GM06990 (cell line): ENCODE measurements around the gene UBN1.

ENCODE experiments used
- DNase-seq: peaks from one replicate; pipeline ENCODE4 v3.0.0-alpha.2; 2011; ENCODE audit not compliant: insufficient read length; ENCODE audit errors: extremely low read depth
- H3K27me3 ChIP-seq: replicated peaks from 2 replicates; pipeline ENCODE4 v1.6.0; 2011; ENCODE audit warnings: low read length; ENCODE audit not compliant: control insufficient read depth, insufficient read depth
- H3K36me3 ChIP-seq: 2 replicates; pipeline ENCODE4 v1.5.1; 2011; ENCODE audit warnings: low read length; ENCODE audit not compliant: control insufficient read depth, insufficient read depth
- H3K4me3 ChIP-seq: replicated peaks from 2 replicates; pipeline ENCODE4 v1.5.1; 2011; ENCODE audit warnings: low read depth, mild to moderate bottlenecking, control low read depth, low read length
- TF ChIP-seq, protein P1 (sequence below): IDR thresholded peaks from 2 replicates; pipeline ENCODE4 v1.5.1; 2011; ENCODE audit warnings: low read length, control low read depth, mild to moderate bottlenecking, inconsistent platforms; ENCODE audit not compliant: insufficient read depth, poor library complexity, severe bottlenecking

Gene UBN1

DNA sequence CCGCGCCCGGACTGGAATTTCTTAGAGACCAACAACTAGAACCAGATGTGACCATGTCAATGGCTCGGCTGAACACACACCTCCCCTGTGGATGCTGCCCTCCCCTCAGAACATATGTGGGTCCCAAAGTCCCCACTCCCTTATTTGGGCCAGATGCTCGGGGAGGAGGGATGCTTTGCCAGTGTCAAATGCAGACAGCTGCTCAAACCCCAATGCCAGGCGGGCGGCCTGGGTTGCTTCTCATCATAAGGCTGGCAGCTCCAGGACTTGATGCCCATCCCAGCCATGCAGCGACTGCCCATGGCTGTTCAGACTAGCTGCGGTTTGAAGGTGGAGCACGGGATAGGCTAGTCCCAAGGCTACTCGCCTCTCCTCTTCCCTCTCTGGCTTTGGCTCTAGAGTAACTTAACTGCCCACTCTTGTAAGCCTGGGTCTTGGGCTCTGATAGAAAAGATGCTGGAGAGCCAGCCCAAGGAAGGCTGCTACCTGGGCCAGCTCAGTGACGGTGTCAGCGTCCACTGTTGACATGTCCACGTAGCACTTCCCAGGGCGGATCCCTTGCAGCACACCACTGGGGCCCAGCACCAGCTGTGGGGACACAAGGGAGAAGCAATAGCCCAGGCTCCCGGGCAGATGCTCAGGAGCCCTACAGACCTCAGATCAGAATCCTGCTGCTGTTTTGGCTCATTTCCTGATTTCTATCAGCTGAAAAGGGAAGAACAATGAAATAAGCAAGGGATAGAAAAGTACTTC is 33.9 kb upstream of the UBN1 start:
- TF ChIP-seq, protein P1, sequence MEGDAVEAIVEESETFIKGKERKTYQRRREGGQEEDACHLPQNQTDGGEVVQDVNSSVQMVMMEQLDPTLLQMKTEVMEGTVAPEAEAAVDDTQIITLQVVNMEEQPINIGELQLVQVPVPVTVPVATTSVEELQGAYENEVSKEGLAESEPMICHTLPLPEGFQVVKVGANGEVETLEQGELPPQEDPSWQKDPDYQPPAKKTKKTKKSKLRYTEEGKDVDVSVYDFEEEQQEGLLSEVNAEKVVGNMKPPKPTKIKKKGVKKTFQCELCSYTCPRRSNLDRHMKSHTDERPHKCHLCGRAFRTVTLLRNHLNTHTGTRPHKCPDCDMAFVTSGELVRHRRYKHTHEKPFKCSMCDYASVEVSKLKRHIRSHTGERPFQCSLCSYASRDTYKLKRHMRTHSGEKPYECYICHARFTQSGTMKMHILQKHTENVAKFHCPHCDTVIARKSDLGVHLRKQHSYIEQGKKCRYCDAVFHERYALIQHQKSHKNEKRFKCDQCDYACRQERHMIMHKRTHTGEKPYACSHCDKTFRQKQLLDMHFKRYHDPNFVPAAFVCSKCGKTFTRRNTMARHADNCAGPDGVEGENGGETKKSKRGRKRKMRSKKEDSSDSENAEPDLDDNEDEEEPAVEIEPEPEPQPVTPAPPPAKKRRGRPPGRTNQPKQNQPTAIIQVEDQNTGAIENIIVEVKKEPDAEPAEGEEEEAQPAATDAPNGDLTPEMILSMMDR, result no peak
- H3K36me3 ChIP-seq, result peaks cover 29% of the 10 kb centered on the region
- H3K4me3 ChIP-seq, result no peak overlapping the region
- no peaks in the 10 kb centered on the region for H3K27me3 ChIP-seq
- DNase-seq, result no peak

DNA sequence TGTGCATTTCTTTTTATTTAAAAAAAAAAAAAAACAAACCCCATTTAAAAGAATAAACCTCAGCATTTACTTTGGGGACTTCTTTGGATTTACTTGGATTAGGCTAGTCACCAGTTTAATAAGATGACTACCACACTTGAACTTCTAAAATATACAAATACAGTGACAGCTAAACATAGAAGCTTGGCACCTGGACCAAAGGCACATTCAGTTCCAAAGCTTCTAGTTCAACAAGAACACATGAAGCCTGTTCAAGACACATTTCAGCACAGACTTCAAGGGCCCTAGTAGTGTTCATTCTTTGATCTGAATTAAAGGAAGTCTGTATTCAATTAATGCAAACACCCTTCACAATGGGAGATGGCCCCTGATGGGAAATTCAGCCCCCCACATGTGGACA is 33.2 kb upstream of the UBN1 start:
- DNase-seq, result no peak
- Histone ChIP-seq H3K36me3 (peaks cover 33% of the 10 kb centered on the region), H3K27me3 (no peaks in the 10 kb centered on the region), H3K4me3 (no peak overlapping the region)
- TF ChIP-seq, protein P1, result no peak

DNA sequence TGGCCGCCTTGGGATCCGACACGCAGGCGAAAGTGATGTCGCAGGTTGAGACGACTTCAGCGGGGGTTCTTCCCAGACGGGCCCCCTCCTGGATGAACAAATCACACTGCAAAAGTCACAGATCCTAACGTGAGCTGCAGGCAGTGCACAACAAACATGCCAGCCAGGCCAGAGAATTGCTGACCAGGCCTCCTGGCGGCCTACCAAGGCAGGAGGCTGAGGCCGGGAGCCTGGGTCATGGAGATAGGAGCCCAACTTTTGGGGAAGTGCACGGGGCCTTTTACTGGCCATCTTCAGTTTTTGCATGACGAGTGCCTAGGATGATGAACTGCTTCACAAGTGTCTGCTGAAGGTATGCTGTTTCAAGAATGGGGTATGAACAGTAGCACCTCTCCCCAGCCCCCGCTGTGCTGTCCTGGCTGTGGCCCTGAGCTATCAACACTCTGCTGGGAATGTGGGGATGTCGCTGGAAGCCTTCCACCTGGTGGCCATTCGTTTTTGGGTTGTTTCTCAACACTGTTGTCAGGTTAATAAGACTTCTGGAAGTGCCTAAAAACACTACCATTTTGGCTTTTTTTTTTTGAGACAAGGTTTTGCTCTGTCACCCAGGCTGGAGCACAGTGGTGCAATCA is 32.6 kb upstream of the UBN1 start:
- Histone ChIP-seq H3K4me3 (no peak overlapping the region), H3K27me3 (no peaks in the 10 kb centered on the region), H3K36me3 (peaks cover 36% of the 10 kb centered on the region)
- TF ChIP-seq, protein P1, result no peak
- DNase-seq, result no peak

DNA sequence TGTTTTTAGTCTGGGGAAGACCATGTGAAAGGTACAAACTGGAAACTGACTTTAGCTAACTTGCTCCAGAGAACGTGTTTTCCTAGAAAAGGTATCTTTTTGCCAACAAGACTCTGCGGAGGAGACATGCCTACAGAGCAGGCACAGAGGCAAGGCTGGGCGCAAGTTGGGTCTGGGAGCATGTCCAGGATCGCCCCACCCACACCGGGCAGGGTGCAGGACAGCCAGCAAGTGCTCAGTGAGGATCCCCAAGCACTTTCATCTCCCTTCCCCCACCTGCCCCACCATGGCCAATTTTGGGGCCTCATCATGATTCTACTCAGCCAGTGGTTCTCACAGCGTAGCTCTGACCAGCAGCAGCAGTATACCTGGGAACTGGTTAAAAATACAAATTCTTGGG is 26.6 kb upstream of the UBN1 start:
- Histone ChIP-seq H3K4me3 (no peak overlapping the region), H3K27me3 (no peaks in the 10 kb centered on the region), H3K36me3 (peaks cover 38% of the 10 kb centered on the region)
- DNase-seq, result no peak
- TF ChIP-seq, protein P1, result no peak

DNA sequence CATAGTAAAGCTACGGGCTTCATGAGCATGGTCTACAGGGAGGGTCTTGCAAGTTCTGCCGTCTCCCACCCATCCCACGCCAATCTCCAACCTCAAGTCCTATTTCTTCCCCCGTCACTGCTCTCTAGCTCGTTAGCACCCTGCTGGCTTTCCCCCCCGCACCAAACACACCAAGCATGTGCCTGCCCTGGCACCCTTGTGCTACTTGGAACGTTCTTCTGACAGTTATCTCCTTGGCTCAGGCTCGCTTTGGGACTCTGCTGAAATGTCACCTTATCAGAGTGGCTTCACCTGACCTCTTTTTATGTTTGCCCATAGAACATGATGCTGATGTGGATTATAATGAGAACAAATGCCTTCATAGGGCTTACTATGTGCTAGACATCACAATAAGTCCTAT is 22.1 kb upstream of the UBN1 start:
- peaks cover 34% of the 10 kb centered on the region for H3K36me3 ChIP-seq
- no peak for DNase-seq
- no peak overlapping the region for H3K4me3 ChIP-seq
- TF ChIP-seq, protein P1, result no peak
- no peaks in the 10 kb centered on the region for H3K27me3 ChIP-seq
